ENCODE results near the gene HBB.

DNA sequence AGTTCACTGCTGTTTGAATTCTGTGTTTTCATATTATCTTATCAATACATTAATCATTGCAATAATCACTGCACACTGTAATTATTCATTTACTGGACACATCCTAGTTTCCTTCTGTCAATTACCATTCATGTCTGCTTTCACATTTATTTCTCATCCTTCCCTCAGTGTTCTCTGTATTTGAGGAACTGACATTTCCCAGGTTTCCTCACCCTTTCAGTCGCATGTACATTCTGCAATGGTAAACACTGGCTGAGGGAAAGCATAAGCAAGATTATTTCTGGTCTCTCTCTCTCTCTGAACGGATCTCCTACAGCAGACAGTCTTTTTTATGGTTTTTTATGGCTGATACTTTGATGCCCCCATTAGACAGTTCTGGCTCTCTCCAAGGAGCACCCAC is 11.6 kb upstream of the HBB start:
- TF ChIP-seq, protein P1, sequence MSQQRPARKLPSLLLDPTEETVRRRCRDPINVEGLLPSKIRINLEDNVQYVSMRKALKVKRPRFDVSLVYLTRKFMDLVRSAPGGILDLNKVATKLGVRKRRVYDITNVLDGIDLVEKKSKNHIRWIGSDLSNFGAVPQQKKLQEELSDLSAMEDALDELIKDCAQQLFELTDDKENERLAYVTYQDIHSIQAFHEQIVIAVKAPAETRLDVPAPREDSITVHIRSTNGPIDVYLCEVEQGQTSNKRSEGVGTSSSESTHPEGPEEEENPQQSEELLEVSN (IDR thresholded peaks at IDR 0.05; ENCODE audit: borderline replicate concordance, low read depth) = no peak
- TF ChIP-seq, protein P2, sequence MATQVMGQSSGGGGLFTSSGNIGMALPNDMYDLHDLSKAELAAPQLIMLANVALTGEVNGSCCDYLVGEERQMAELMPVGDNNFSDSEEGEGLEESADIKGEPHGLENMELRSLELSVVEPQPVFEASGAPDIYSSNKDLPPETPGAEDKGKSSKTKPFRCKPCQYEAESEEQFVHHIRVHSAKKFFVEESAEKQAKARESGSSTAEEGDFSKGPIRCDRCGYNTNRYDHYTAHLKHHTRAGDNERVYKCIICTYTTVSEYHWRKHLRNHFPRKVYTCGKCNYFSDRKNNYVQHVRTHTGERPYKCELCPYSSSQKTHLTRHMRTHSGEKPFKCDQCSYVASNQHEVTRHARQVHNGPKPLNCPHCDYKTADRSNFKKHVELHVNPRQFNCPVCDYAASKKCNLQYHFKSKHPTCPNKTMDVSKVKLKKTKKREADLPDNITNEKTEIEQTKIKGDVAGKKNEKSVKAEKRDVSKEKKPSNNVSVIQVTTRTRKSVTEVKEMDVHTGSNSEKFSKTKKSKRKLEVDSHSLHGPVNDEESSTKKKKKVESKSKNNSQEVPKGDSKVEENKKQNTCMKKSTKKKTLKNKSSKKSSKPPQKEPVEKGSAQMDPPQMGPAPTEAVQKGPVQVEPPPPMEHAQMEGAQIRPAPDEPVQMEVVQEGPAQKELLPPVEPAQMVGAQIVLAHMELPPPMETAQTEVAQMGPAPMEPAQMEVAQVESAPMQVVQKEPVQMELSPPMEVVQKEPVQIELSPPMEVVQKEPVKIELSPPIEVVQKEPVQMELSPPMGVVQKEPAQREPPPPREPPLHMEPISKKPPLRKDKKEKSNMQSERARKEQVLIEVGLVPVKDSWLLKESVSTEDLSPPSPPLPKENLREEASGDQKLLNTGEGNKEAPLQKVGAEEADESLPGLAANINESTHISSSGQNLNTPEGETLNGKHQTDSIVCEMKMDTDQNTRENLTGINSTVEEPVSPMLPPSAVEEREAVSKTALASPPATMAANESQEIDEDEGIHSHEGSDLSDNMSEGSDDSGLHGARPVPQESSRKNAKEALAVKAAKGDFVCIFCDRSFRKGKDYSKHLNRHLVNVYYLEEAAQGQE (IDR thresholded peaks at IDR 0.05) = no peak
- TF ChIP-seq TFCP2L1 (CRISPR knock-in tag; IDR thresholded peaks at IDR 0.05) = no peak
- no peak for TF ChIP-seq HOXB5 (CRISPR knock-in tag; IDR thresholded peaks at IDR 0.05)
- TF ChIP-seq, protein P3, sequence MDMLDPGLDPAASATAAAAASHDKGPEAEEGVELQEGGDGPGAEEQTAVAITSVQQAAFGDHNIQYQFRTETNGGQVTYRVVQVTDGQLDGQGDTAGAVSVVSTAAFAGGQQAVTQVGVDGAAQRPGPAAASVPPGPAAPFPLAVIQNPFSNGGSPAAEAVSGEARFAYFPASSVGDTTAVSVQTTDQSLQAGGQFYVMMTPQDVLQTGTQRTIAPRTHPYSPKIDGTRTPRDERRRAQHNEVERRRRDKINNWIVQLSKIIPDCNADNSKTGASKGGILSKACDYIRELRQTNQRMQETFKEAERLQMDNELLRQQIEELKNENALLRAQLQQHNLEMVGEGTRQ (IDR thresholded peaks at IDR 0.05) = no peak
- TF ChIP-seq RAD21 (conservative IDR thresholded peaks at IDR 0.05 in 1 of 2, IDR thresholded peaks at IDR 0.05 in 1 of 2) = no peak

All from A549 (cell line).